Thymus (tissue), 11 donors: ENCODE results near the gene DCST2. TPM values are rescaled to one million over a fixed set of nuclear protein-coding genes. Genes with fewer than 3 reads are reported as not detected.

ENCODE experiments used
- DNase-seq, 9 donors: peaks; one replicate each; pipeline ENCODE4 v3.0.0-alpha.2; 2013; ENCODE audit warnings: low spot score in 9 of 9, low read depth in 6 of 9, missing footprints in 1 of 9
- H3K27ac ChIP-seq, 2 donors: one replicate each; pipeline ENCODE4 v1.5.1; 2013; ENCODE audit warnings: control low read depth in 1 of 2, low read depth in 1 of 2, low read length in 1 of 2, mild to moderate bottlenecking in 1 of 2, moderate library complexity in 1 of 2
- H3K27me3 ChIP-seq, 2 donors: one replicate each; pipeline ENCODE4 v1.5.1; 2013; ENCODE audit warnings: low read length in 1 of 2; ENCODE audit not compliant: control insufficient read depth in 2 of 2, insufficient read depth in 1 of 2
- H3K36me3 ChIP-seq, 2 donors: one replicate each; pipeline ENCODE4 v1.5.1; 2013; ENCODE audit warnings: low read length in 1 of 2, mild to moderate bottlenecking in 1 of 2, moderate library complexity in 1 of 2; ENCODE audit not compliant: control insufficient read depth in 2 of 2, insufficient read depth in 2 of 2
- H3K4me1 ChIP-seq, 2 donors: one replicate each; pipeline ENCODE4 v1.5.1; 2013; ENCODE audit warnings: low read length in 2 of 2; ENCODE audit not compliant: control insufficient read depth in 2 of 2, insufficient read depth in 2 of 2
- H3K4me3 ChIP-seq, 2 donors: one replicate each; pipeline ENCODE4 v1.5.1; 2013; ENCODE audit warnings: low read length in 2 of 2, control low read depth in 1 of 2, mild to moderate bottlenecking in 1 of 2
- H3K9me3 ChIP-seq, 2 donors: one replicate each; pipeline ENCODE4 v1.5.1; 2013; ENCODE audit warnings: low read length in 1 of 2, mild to moderate bottlenecking in 1 of 2; ENCODE audit not compliant: control insufficient read depth in 2 of 2, insufficient read depth in 1 of 2
- WGBS: extraction: QIAGEN DNeasy Blood & Tissue Kit; methylation state at CpG from one replicate; pipeline ENCODE4 v1.1.7; 2013; 5-methylcytosine and 5-hydroxymethylcytosine counted together
- polyA plus RNA-seq: library from polyadenylated mRNA; stranded (reverse); fragments of 200-250 nt; gene quantifications from one replicate; pipeline ENCODE4 v1.2.3, GENCODE V29; 2013
- total RNA-seq: library from RNA; stranded (reverse); fragments of 120-200 nt; gene quantifications from one replicate; pipeline ENCODE4 v1.2.4, GENCODE V29; 2013
- donor health status: healthy.

The DCST2 gene
- total and polyA plus RNA-seq, 2 donors: 0.24 to 7.8 TPM

- 26% methylated on average over 11 of the region's 11 CpGs for WGBS
- H3K4me3 ChIP-seq: peak overlapping the region; percentile 22 to 46
- peaks cover 0 to 1% of the 10 kb centered on the region in 2 donors for H3K9me3 ChIP-seq
- H3K4me1 ChIP-seq: peaks cover 30 to 99% of the 10 kb centered on the region in 2 donors
- peaks cover 7 to 65% of the 10 kb centered on the region in 2 donors for H3K27me3 ChIP-seq
- peaks cover 6 to 8% of the 10 kb centered on the region in 2 donors for H3K36me3 ChIP-seq
- peak overlapping the region; percentile 15 to 75 for H3K27ac ChIP-seq
- peak in 2 of 9 donors; percentile 49 to 67 for DNase-seq
Observed at GRCh38 chr1:155010211-155010918, 23.2 kb downstream of the DCST2 start.

GRCh38 chr1:155009742-155010141 lies 23.8 kb downstream of the DCST2 start:
- peaks cover 3 to 64% of the 10 kb centered on the region in 2 donors for H3K27me3 ChIP-seq
- peaks cover 26 to 98% of the 10 kb centered on the region in 2 donors for H3K4me1 ChIP-seq
- peaks cover under 1 to 7% of the 10 kb centered on the region in 2 donors for H3K36me3 ChIP-seq
- no peak for DNase-seq
- WGBS: 97% methylated on average over 5 of the region's 5 CpGs
- peak overlapping the region in 1 of 2 donors; percentile 80 for H3K27ac ChIP-seq
- H3K9me3 ChIP-seq: peaks cover 0 to 1% of the 10 kb centered on the region in 2 donors
- peak overlapping the region; percentile 38 to 46 for H3K4me3 ChIP-seq

- DNase-seq: no peak
- 93% methylated on average over 12 of the region's 12 CpGs for WGBS
- peak overlapping the region; percentile 24 to 80 for H3K27ac ChIP-seq
- peaks cover 4 to 64% of the 10 kb centered on the region in 2 donors for H3K27me3 ChIP-seq
- H3K4me3 ChIP-seq: peak overlapping the region; percentile 38 to 46
- peaks cover 0 to 3% of the 10 kb centered on the region in 2 donors for H3K36me3 ChIP-seq
- peaks cover 23 to 98% of the 10 kb centered on the region in 2 donors for H3K4me1 ChIP-seq
- no peaks in the 10 kb centered on the region for H3K9me3 ChIP-seq
Observed at GRCh38 chr1:155009221-155009711, 24.3 kb downstream of the DCST2 start.

GRCh38 chr1:155008015-155008941 lies 25.3 kb downstream of the DCST2 start:
- 79% methylated on average over 16 of the region's 16 CpGs for WGBS
- H3K4me3 ChIP-seq: peak overlapping the region; percentile 38 to 46
- H3K36me3 ChIP-seq: no peaks in the 10 kb centered on the region
- H3K4me1 ChIP-seq: peaks cover 21 to 99% of the 10 kb centered on the region in 2 donors
- H3K27ac ChIP-seq: peak overlapping the region; percentile 24 to 53
- peak in 1 of 9 donors; percentile 56 for DNase-seq
- peaks cover 12 to 68% of the 10 kb centered on the region in 2 donors for H3K27me3 ChIP-seq
- H3K9me3 ChIP-seq: no peaks in the 10 kb centered on the region

- peak overlapping the region in 1 of 2 donors; percentile 53 for H3K27ac ChIP-seq
- H3K4me1 ChIP-seq: peaks cover 14 to 96% of the 10 kb centered on the region in 2 donors
- H3K27me3 ChIP-seq: peaks cover 17 to 71% of the 10 kb centered on the region in 2 donors
- WGBS: 97% methylated on average over 6 of the region's 6 CpGs
- no peak overlapping the region for H3K4me3 ChIP-seq
- H3K9me3 ChIP-seq: no peaks in the 10 kb centered on the region
- DNase-seq: no peak
- no peaks in the 10 kb centered on the region for H3K36me3 ChIP-seq
Observed at GRCh38 chr1:155007251-155007828, 26.2 kb downstream of the DCST2 start.

GRCh38 chr1:155006601-155007101 lies 26.9 kb downstream of the DCST2 start:
- 14% methylated on average over 2 of the region's 2 CpGs for whole genome bisulfite sequencing

GRCh38 chr1:155005076-155006011 lies 28.2 kb downstream of the DCST2 start:
- 85% methylated on average over 17 of the region's 17 CpGs for WGBS
- H3K4me3 ChIP-seq: no peak overlapping the region
- no peaks in the 10 kb centered on the region for H3K36me3 ChIP-seq
- H3K27ac ChIP-seq: peak overlapping the region; percentile 28 to 42
- peaks cover 0 to 16% of the 10 kb centered on the region in 2 donors for H3K9me3 ChIP-seq
- H3K27me3 ChIP-seq: peaks cover 31 to 77% of the 10 kb centered on the region in 2 donors
- no peak for DNase-seq
- peaks cover 4 to 94% of the 10 kb centered on the region in 2 donors for H3K4me1 ChIP-seq

More at GRCh38 chr1:155006601-155007101, 26.9 kb downstream of the DCST2 start:
- peaks cover 0 to 6% of the 10 kb centered on the region in 2 donors for H3K9me3 ChIP-seq
- H3K36me3 ChIP-seq: no peaks in the 10 kb centered on the region
- no peak overlapping the region for H3K4me3 ChIP-seq
- peaks cover 21 to 73% of the 10 kb centered on the region in 2 donors for H3K27me3 ChIP-seq
- peaks cover 14 to 96% of the 10 kb centered on the region in 2 donors for H3K4me1 ChIP-seq
- H3K27ac ChIP-seq: no peak overlapping the region
- DNase-seq: peak in 2 of 9 donors; percentile 58 to 72
